WTC11 (cell line): ENCODE data around the gene HMGB4. TPM values are rescaled to one million over a fixed set of nuclear protein-coding genes. Genes with fewer than 3 reads are reported as not detected.

Experiments used
- ATAC-seq: fragments of 200-7000 bp; cut with Tn5 transposase; 2 replicates; pipeline ENCODE4 v1.10.0; 2021; ENCODE audit warnings: mild to moderate bottlenecking, moderate library complexity
- Bru-seq: library from RNA; stranded (reverse); fragments of 400-500 nt; gene quantifications from one replicate; lab custom pipeline; 2021; lab: Mats Ljungman, UMichigan
- CTCF ChIA-PET: fragments of 300-600 bp; sonication (Branson Sonifier 250); formaldehyde crosslinking; loops from one replicate; lab custom pipeline; 2021; ENCODE audit warnings: antibody characterized with exemption; lab: Charles Lee
- POLR2A ChIA-PET: fragments of 350-600 bp; sonication (Branson Sonifier 250); formaldehyde crosslinking; loops from one replicate; lab custom pipeline; 2021; ENCODE audit warnings: antibody characterized with exemption; lab: Charles Lee
- DNase-seq: peaks from one replicate; pipeline ENCODE4 v3.0.0; 2021; ENCODE audit warnings: low spot score
- H3K27ac Mint-ChIP-seq: 2 replicates; pipeline ENCODE4 v1.8.0; 2021; ENCODE audit warnings: mixed read lengths
- H3K27me3 Mint-ChIP-seq: 2 replicates; pipeline ENCODE4 v1.8.0; 2021; ENCODE audit warnings: low read depth, mild to moderate bottlenecking, moderate library complexity, mixed read lengths
- H3K36me3 Mint-ChIP-seq: 2 replicates; pipeline ENCODE4 v1.8.0; 2021; ENCODE audit warnings: mixed read lengths
- H3K4me1 Mint-ChIP-seq: 2 replicates; pipeline ENCODE4 v1.8.0; 2022; ENCODE audit warnings: mixed read lengths
- H3K4me3 Mint-ChIP-seq: 2 replicates; pipeline ENCODE4 v1.8.0; 2021; ENCODE audit warnings: mild to moderate bottlenecking, moderate library complexity, mixed read lengths
- H3K9me3 Mint-ChIP-seq: 2 replicates; pipeline ENCODE4 v1.8.0; 2021; ENCODE audit warnings: mixed read lengths
- CREB1 ChIP-seq: sonication (generic); formaldehyde crosslinking; IDR thresholded peaks from 2 replicates; pipeline ENCODE4 v1.8.0; 2023; ENCODE audit warnings: mild to moderate bottlenecking, missing genetic modification reagents
- FOXJ3 ChIP-seq: sonication (generic); formaldehyde crosslinking; IDR thresholded peaks from 2 replicates; pipeline ENCODE4 v1.9.0; 2021; ENCODE audit warnings: missing genetic modification reagents, mild to moderate bottlenecking, borderline replicate concordance
- GABPB1 ChIP-seq: sonication (generic); formaldehyde crosslinking; IDR thresholded peaks from 2 replicates; pipeline ENCODE4 v1.8.1; 2023; ENCODE audit warnings: mild to moderate bottlenecking, missing genetic modification reagents
- GTF2I ChIP-seq: fragments of 250-450 bp; sonication (Bioruptor Pico); conservative IDR thresholded peaks from 2 replicates; pipeline ENCODE4 v1.4.0; 2021; ENCODE audit warnings: mild to moderate bottlenecking
- MYBL2 ChIP-seq: sonication (generic); formaldehyde crosslinking; IDR thresholded peaks from 2 replicates; pipeline ENCODE4 v1.8.1; 2023; ENCODE audit warnings: mild to moderate bottlenecking, moderate library complexity, missing genetic modification reagents
- NFATC4 ChIP-seq: fragments of 250-450 bp; sonication (Bioruptor Pico); IDR thresholded peaks from 2 replicates; pipeline ENCODE4 v1.9.0; 2021; ENCODE audit warnings: mild to moderate bottlenecking
- NR3C1 ChIP-seq: sonication (generic); formaldehyde crosslinking; conservative IDR thresholded peaks from 2 replicates; pipeline ENCODE4 v1.8.1; 2023; ENCODE audit warnings: low read depth, mild to moderate bottlenecking, missing genetic modification reagents
- PRRX2 ChIP-seq: fragments of 250-450 bp; sonication (Bioruptor Pico); IDR thresholded peaks from 2 replicates; pipeline ENCODE4 v1.8.0; 2021; ENCODE audit warnings: mild to moderate bottlenecking
- SMAD4 ChIP-seq: sonication (generic); formaldehyde crosslinking; IDR thresholded peaks from 2 replicates; pipeline ENCODE4 v1.8.0; 2022; ENCODE audit warnings: mild to moderate bottlenecking, missing genetic modification reagents
- TCF7 ChIP-seq: sonication (generic); formaldehyde crosslinking; IDR thresholded peaks from 2 replicates; pipeline ENCODE4 v1.8.0; 2022; ENCODE audit warnings: mild to moderate bottlenecking, low read depth, missing genetic modification reagents, moderate library complexity
- TEAD4 ChIP-seq: sonication (generic); formaldehyde crosslinking; IDR thresholded peaks from 2 replicates; pipeline ENCODE4 v1.8.0; 2022; ENCODE audit warnings: mild to moderate bottlenecking, missing genetic modification reagents
- TP53 ChIP-seq: sonication (generic); formaldehyde crosslinking; IDR thresholded peaks from 2 replicates; pipeline ENCODE4 v1.8.1; 2023; ENCODE audit warnings: mild to moderate bottlenecking, missing genetic modification reagents
- ZNF138 ChIP-seq: sonication (generic); formaldehyde crosslinking; conservative IDR thresholded peaks from 2 replicates; pipeline ENCODE4 v1.8.1; 2022; ENCODE audit warnings: mild to moderate bottlenecking, moderate library complexity, missing genetic modification reagents
- ZNF232 ChIP-seq: sonication (generic); formaldehyde crosslinking; IDR thresholded peaks from 2 replicates; pipeline ENCODE4 v1.8.0; 2022; ENCODE audit warnings: mild to moderate bottlenecking, missing genetic modification reagents
- ZNF671 ChIP-seq: fragments of 250-450 bp; sonication (Bioruptor Pico); IDR thresholded peaks from 2 replicates; pipeline ENCODE4 v1.8.0; 2021; ENCODE audit warnings: mild to moderate bottlenecking
- long read RNA-seq, 3 experiments: library from RNA in 1 of 3; library from capped mRNA in 1 of 3; library from polyadenylated mRNA in 1 of 3; unstranded in 2 of 3; stranded (forward) in 1 of 3; transcript quantifications; one replicate each; pipeline ENCODE4 v2.0.0, GENCODE V29; 2021
- total RNA-seq: library from RNA; stranded (reverse); gene quantifications from 3 replicates; pipeline ENCODE4 v1.2.3, GENCODE V29; 2021
- TF ChIP-seq, protein P1 (sequence below): fragments of 250-450 bp; sonication (Bioruptor Pico); IDR thresholded peaks from 2 replicates; pipeline ENCODE4 v1.9.0; 2021; ENCODE audit warnings: mild to moderate bottlenecking, borderline replicate concordance
- TF ChIP-seq, protein P2 (sequence below): sonication (generic); formaldehyde crosslinking; IDR thresholded peaks from 2 replicates; pipeline ENCODE4 v1.8.0; 2022; ENCODE audit warnings: mild to moderate bottlenecking, missing genetic modification reagents
- TF ChIP-seq, protein P3 (sequence below): sonication (generic); formaldehyde crosslinking; IDR thresholded peaks from 2 replicates; pipeline ENCODE4 v1.8.0; 2023; ENCODE audit warnings: mild to moderate bottlenecking, missing genetic modification reagents
- TF ChIP-seq, protein P4 (sequence below): sonication (generic); formaldehyde crosslinking; IDR thresholded peaks from 2 replicates; pipeline ENCODE4 v1.8.0; 2022; ENCODE audit warnings: mild to moderate bottlenecking, missing genetic modification reagents
- TF ChIP-seq, protein P5 (sequence below): fragments of 250-450 bp; sonication (Bioruptor Pico); IDR thresholded peaks from 2 replicates; pipeline ENCODE4 v1.9.0; 2021; ENCODE audit warnings: moderate library complexity, mild to moderate bottlenecking, inconsistent platforms, borderline replicate concordance

Gene HMGB4, protein sequence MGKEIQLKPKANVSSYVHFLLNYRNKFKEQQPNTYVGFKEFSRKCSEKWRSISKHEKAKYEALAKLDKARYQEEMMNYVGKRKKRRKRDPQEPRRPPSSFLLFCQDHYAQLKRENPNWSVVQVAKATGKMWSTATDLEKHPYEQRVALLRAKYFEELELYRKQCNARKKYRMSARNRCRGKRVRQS
- total RNA-seq (not detected in 3 replicates), Bru-seq, nascent RNA (not detected)
- long read RNA-seq, experiment 1, result 0 reads
- long read RNA-seq, experiment 2, result 0 reads
- long read RNA-seq, experiment 3, result 0 reads

DNA sequence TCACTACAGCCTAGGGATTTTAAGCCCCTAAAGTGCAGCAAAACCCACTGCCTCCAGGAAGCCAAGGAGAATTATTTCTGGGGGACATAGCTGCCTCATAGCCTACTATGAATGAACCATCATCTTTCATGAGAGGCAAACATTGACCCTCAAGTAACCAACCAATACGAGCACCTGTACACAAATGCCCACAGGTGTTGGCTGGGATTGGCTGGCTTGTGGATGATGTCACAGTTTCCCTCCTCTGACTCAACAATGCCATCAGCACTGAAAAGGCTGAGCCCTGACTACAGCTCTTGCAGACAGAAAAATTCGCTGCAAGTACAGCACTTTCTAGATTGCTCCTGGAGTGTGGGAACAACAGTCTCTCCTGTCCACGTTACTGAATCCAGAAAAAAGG, at the start of gene HMGB4:
Gene HMGB4, plus strand, starts transcription at position 301 of the 400 bp plus-strand sequence. CDS start 113 bp downstream, outside the sequence.
- DNase-seq (no peak), ATAC-seq (no peak)
- no peak within 1 kb of the TSS; the same call in 1 of the 2 replicates for H3K27ac Mint-ChIP-seq
- TF ChIP-seq TEAD4 (CRISPR knock-in tag), result no peak
- no peak for TF ChIP-seq ZNF138 (CRISPR knock-in tag)
- TF ChIP-seq, protein P1, sequence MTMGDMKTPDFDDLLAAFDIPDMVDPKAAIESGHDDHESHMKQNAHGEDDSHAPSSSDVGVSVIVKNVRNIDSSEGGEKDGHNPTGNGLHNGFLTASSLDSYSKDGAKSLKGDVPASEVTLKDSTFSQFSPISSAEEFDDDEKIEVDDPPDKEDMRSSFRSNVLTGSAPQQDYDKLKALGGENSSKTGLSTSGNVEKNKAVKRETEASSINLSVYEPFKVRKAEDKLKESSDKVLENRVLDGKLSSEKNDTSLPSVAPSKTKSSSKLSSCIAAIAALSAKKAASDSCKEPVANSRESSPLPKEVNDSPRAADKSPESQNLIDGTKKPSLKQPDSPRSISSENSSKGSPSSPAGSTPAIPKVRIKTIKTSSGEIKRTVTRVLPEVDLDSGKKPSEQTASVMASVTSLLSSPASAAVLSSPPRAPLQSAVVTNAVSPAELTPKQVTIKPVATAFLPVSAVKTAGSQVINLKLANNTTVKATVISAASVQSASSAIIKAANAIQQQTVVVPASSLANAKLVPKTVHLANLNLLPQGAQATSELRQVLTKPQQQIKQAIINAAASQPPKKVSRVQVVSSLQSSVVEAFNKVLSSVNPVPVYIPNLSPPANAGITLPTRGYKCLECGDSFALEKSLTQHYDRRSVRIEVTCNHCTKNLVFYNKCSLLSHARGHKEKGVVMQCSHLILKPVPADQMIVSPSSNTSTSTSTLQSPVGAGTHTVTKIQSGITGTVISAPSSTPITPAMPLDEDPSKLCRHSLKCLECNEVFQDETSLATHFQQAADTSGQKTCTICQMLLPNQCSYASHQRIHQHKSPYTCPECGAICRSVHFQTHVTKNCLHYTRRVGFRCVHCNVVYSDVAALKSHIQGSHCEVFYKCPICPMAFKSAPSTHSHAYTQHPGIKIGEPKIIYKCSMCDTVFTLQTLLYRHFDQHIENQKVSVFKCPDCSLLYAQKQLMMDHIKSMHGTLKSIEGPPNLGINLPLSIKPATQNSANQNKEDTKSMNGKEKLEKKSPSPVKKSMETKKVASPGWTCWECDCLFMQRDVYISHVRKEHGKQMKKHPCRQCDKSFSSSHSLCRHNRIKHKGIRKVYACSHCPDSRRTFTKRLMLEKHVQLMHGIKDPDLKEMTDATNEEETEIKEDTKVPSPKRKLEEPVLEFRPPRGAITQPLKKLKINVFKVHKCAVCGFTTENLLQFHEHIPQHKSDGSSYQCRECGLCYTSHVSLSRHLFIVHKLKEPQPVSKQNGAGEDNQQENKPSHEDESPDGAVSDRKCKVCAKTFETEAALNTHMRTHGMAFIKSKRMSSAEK (CRISPR knock-in tag), result no peak
- no peak for TF ChIP-seq NFATC4 (CRISPR knock-in tag)
- no peak for TF ChIP-seq TP53 (CRISPR knock-in tag)
- no peak for TF ChIP-seq ZNF671
- TF ChIP-seq ZNF232 (CRISPR knock-in tag), result no peak
- no peak for TF ChIP-seq SMAD4 (CRISPR knock-in tag)
- TF ChIP-seq, protein P2, sequence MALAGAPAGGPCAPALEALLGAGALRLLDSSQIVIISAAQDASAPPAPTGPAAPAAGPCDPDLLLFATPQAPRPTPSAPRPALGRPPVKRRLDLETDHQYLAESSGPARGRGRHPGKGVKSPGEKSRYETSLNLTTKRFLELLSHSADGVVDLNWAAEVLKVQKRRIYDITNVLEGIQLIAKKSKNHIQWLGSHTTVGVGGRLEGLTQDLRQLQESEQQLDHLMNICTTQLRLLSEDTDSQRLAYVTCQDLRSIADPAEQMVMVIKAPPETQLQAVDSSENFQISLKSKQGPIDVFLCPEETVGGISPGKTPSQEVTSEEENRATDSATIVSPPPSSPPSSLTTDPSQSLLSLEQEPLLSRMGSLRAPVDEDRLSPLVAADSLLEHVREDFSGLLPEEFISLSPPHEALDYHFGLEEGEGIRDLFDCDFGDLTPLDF (CRISPR knock-in tag), result no peak
- no peak for TF ChIP-seq FOXJ3 (CRISPR knock-in tag)
- TF ChIP-seq TCF7 (CRISPR knock-in tag), result no peak
- TF ChIP-seq, protein P3, sequence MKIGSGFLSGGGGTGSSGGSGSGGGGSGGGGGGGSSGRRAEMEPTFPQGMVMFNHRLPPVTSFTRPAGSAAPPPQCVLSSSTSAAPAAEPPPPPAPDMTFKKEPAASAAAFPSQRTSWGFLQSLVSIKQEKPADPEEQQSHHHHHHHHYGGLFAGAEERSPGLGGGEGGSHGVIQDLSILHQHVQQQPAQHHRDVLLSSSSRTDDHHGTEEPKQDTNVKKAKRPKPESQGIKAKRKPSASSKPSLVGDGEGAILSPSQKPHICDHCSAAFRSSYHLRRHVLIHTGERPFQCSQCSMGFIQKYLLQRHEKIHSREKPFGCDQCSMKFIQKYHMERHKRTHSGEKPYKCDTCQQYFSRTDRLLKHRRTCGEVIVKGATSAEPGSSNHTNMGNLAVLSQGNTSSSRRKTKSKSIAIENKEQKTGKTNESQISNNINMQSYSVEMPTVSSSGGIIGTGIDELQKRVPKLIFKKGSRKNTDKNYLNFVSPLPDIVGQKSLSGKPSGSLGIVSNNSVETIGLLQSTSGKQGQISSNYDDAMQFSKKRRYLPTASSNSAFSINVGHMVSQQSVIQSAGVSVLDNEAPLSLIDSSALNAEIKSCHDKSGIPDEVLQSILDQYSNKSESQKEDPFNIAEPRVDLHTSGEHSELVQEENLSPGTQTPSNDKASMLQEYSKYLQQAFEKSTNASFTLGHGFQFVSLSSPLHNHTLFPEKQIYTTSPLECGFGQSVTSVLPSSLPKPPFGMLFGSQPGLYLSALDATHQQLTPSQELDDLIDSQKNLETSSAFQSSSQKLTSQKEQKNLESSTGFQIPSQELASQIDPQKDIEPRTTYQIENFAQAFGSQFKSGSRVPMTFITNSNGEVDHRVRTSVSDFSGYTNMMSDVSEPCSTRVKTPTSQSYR, result no peak
- no peak for TF ChIP-seq NR3C1 (CRISPR knock-in tag)
- TF ChIP-seq, protein P4, sequence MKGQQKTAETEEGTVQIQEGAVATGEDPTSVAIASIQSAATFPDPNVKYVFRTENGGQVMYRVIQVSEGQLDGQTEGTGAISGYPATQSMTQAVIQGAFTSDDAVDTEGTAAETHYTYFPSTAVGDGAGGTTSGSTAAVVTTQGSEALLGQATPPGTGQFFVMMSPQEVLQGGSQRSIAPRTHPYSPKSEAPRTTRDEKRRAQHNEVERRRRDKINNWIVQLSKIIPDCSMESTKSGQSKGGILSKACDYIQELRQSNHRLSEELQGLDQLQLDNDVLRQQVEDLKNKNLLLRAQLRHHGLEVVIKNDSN (CRISPR knock-in tag), result no peak
- TF ChIP-seq GTF2I (CRISPR knock-in tag), result no peak
- no peak for TF ChIP-seq CREB1 (CRISPR knock-in tag)
- no peaks in the 10 kb centered on the region for H3K27me3 Mint-ChIP-seq
- no peak within 1 kb of the TSS for H3K4me3 Mint-ChIP-seq
- peaks cover 26% of the 10 kb centered on the region for H3K4me1 Mint-ChIP-seq
- CTCF ChIA-PET, result interaction anchor here (1.4 kb wide), 1 partner anchor 10 kb away, joined by 3 read pairs; no protein-coding TSS in a partner anchor
- peaks cover 8% of the 10 kb centered on the region for H3K36me3 Mint-ChIP-seq
- POLR2A ChIA-PET, result no interaction called here
- peaks cover 14% of the 10 kb centered on the region for H3K9me3 Mint-ChIP-seq

DNA sequence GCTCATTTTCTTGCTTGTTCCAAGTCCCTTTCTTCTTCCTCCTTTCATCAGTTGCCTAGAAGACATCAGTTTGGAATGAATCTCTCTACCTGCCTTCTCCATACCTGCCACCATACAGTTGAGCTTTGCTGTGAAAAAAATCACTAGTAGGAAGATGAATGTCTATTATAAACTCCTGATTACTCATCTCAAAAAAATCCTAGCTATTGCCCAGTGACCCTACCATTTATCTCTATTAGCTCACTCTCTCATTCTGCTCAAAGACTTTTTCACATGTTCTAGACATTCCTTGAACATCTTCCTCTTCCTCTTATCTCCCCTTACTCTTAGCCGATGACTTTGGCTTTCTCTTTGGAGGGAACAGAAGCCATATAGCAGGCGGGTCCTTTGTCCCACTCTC, 49.7 kb upstream of the HMGB4 start:
- Mint-ChIP-seq H3K27ac (no peak overlapping the region), H3K27me3 (no peaks in the 10 kb centered on the region), H3K9me3 (peaks cover 9% of the 10 kb centered on the region), H3K36me3 (peaks cover 15% of the 10 kb centered on the region), H3K4me3 (no peak overlapping the region), H3K4me1 (no peaks in the 10 kb centered on the region)
- ChIA-PET CTCF (no interaction called here), POLR2A (no interaction called here)
- ATAC-seq, result no peak
- no peak for DNase-seq
- TF ChIP-seq PRRX2 (no peak), GABPB1 (CRISPR knock-in tag) (no peak), MYBL2 (CRISPR knock-in tag) (no peak), ZNF232 (CRISPR knock-in tag) (no peak)
- TF ChIP-seq, protein P1 (CRISPR knock-in tag), result no peak
- TF ChIP-seq, protein P5, sequence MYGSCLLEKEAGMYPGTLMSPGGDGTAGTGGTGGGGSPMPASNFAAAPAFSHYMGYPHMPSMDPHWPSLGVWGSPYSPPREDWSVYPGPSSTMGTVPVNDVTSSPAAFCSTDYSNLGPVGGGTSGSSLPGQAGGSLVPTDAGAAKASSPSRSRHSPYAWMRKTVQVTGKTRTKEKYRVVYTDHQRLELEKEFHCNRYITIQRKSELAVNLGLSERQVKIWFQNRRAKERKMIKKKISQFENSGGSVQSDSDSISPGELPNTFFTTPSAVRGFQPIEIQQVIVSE, result no peak
- TF ChIP-seq, protein P4 (CRISPR knock-in tag), result no peak
